SK-N-SH (cell line): ENCODE results near the gene PLGRKT.

Source experiments
- CTCF ChIP-seq: fragments of 200-600 bp; sonication (generic); IDR thresholded peaks from 2 replicates; pipeline ENCODE4 v1.6.1; 2017; ENCODE audit warnings: antibody characterized with exemption, mild to moderate bottlenecking, moderate library complexity
- EP300 ChIP-seq, 2 experiments: IDR thresholded peaks; 2 replicates each; pipeline versions ENCODE4 v1.4.0 to v1.6.1; 2012; ENCODE audit warnings: borderline replicate concordance in 1 of 2, low read depth in 1 of 2, low read length in 1 of 2
- EZH2phosphoT487 ChIP-seq: fragments of 200-600 bp; sonication (generic); IDR thresholded peaks from 2 replicates; pipeline ENCODE4 v1.6.1; 2017; ENCODE audit warnings: low read depth, mixed run types, mild to moderate bottlenecking, antibody characterized with exemption, moderate library complexity, borderline replicate concordance
- FOXJ3 ChIP-seq: sonication (generic); formaldehyde crosslinking; IDR thresholded peaks from 2 replicates; pipeline ENCODE4 v1.5.1; 2020; ENCODE audit warnings: mild to moderate bottlenecking, missing genetic modification reagents
- MAX ChIP-seq: IDR thresholded peaks from 2 replicates; pipeline ENCODE4 v1.4.0; 2012; ENCODE audit warnings: low read depth
- POLR2AphosphoS5 ChIP-seq: IDR thresholded peaks from 2 replicates; pipeline ENCODE4 v1.6.1; 2012; ENCODE audit warnings: low read depth, low read length
- RAD21 ChIP-seq: IDR thresholded peaks from 2 replicates; pipeline ENCODE4 v1.6.1; 2012; ENCODE audit warnings: mild to moderate bottlenecking, low read length
- RFX5 ChIP-seq: IDR thresholded peaks from 2 replicates; pipeline ENCODE4 v1.6.1; 2012; ENCODE audit warnings: mild to moderate bottlenecking, improper control_type of control experiment, low read length
- RXRA ChIP-seq: IDR thresholded peaks from 2 replicates; pipeline ENCODE4 v1.4.0; 2012; ENCODE audit warnings: low read depth, mild to moderate bottlenecking, borderline replicate concordance
- SIN3A ChIP-seq: IDR thresholded peaks from 2 replicates; pipeline ENCODE4 v1.6.1; 2012; ENCODE audit warnings: low read depth, mild to moderate bottlenecking, low read length, moderate library complexity, borderline replicate concordance
- SMC3 ChIP-seq: IDR thresholded peaks from 2 replicates; pipeline ENCODE4 v1.6.1; 2012; ENCODE audit warnings: low read depth, low read length, improper control_type of control experiment
- TAF1 ChIP-seq: IDR thresholded peaks from 2 replicates; pipeline ENCODE4 v1.6.1; 2012; ENCODE audit warnings: low read depth, mild to moderate bottlenecking, low read length, moderate library complexity, borderline replicate concordance
- YY1 ChIP-seq: IDR thresholded peaks from 2 replicates; pipeline ENCODE4 v1.4.0; 2012; ENCODE audit warnings: low read depth, mild to moderate bottlenecking

- TF ChIP-seq CTCF, result no peak
- no peak for TF ChIP-seq EZH2phosphoT487
- no peak for TF ChIP-seq SIN3A
- TF ChIP-seq POLR2AphosphoS5, result no peak
- no peak for TF ChIP-seq MAX
- TF ChIP-seq TAF1, result no peak
- TF ChIP-seq SMC3, result no peak
- no peak for TF ChIP-seq RAD21
- TF ChIP-seq RFX5, result no peak
- TF ChIP-seq EP300 (IDR thresholded peaks at IDR 0.05; ENCODE audit: borderline replicate concordance in 1 of 2, low read depth in 1 of 2, low read length in 1 of 2), result no peak
- no peak for TF ChIP-seq YY1
- TF ChIP-seq RXRA, result no peak
- TF ChIP-seq FOXJ3 (CRISPR knock-in tag), result no peak
Observed at GRCh38 chr9:5355226-5355625, 82.5 kb downstream of the PLGRKT start.
